Keratinocyte (primary cell): ENCODE results near the gene DCTN3. TPM values are rescaled to one million over a fixed set of nuclear protein-coding genes. Genes with fewer than 3 reads are reported as not detected.
"Not testable (repeated sequence)": the region's sequence is repeated elsewhere in the genome, so short reads cannot be mapped to it uniquely, and the experiment has no call there.

ENCODE experiments used
- DNase-seq: peaks from one replicate; pipeline ENCODE4 v3.0.0-alpha.2; 2011; ENCODE audit warnings: low read depth, missing footprints, low spot score
- FAIRE-seq: peaks from 2 replicates; lab custom pipeline; 2011; peaks lifted over from hg19 to GRCh38; lab: Jason Lieb, UNC
- H2AFZ ChIP-seq: 2 replicates; pipeline ENCODE4 v1.6.0; 2012; ENCODE audit warnings: low read length, control low read depth, inconsistent platforms; ENCODE audit not compliant: control insufficient read depth
- H3K27ac ChIP-seq: 2 replicates; pipeline ENCODE4 v1.5.1; 2011; ENCODE audit warnings: low read length; ENCODE audit not compliant: control insufficient read depth, insufficient read depth
- H3K27me3 ChIP-seq: 3 replicates; pipeline ENCODE4 v1.6.0; 2011; ENCODE audit warnings: low read length; ENCODE audit not compliant: control insufficient read depth, insufficient read depth; ENCODE audit errors: extremely low read depth
- H3K36me3 ChIP-seq, 2 experiments: 2 replicates in 1 of 2; 3 replicates in 1 of 2; pipeline ENCODE4 v1.5.1; 2011; ENCODE audit warnings: low read length in 2 of 2, mild to moderate bottlenecking in 1 of 2; ENCODE audit not compliant: control insufficient read depth in 2 of 2, insufficient read depth in 2 of 2; ENCODE audit errors: extremely low read depth in 1 of 2
- H3K4me1 ChIP-seq: 3 replicates; pipeline ENCODE4 v1.5.1; 2011; ENCODE audit warnings: low read length; ENCODE audit not compliant: control insufficient read depth, insufficient read depth; ENCODE audit errors: extremely low read depth
- H3K4me2 ChIP-seq: 3 replicates; pipeline ENCODE4 v1.6.0; 2011; ENCODE audit warnings: low read depth, low read length; ENCODE audit not compliant: control insufficient read depth, insufficient read depth; ENCODE audit errors: extremely low read depth
- H3K4me3 ChIP-seq, 3 experiments: fragments of 200-600 bp in 1 of 3; sonication (generic) in 1 of 3; 2 replicates in 2 of 3; 3 replicates in 1 of 3; pipeline ENCODE4 v1.5.1; 2011 to 2016; ENCODE audit warnings: low read length in 3 of 3, mild to moderate bottlenecking in 3 of 3, control low read depth in 2 of 3, inconsistent platforms in 1 of 3, low read depth in 1 of 3, mixed read lengths in 1 of 3, mixed run types in 1 of 3, moderate library complexity in 1 of 3; ENCODE audit not compliant: control insufficient read depth in 2 of 3, insufficient read depth in 2 of 3; ENCODE audit errors: extremely low read depth in 1 of 3
- H3K79me2 ChIP-seq: 2 replicates; pipeline ENCODE4 v1.6.0; 2012; ENCODE audit warnings: low read length; ENCODE audit not compliant: control insufficient read depth, insufficient read depth
- H3K9ac ChIP-seq: 3 replicates; pipeline ENCODE4 v1.6.0; 2011; ENCODE audit warnings: low read length; ENCODE audit not compliant: control insufficient read depth, insufficient read depth; ENCODE audit errors: extremely low read depth
- H3K9me1 ChIP-seq: 3 replicates; pipeline ENCODE4 v1.6.0; 2011; ENCODE audit warnings: low read length; ENCODE audit not compliant: control insufficient read depth, insufficient read depth; ENCODE audit errors: extremely low read depth
- H3K9me3 ChIP-seq: 2 replicates; pipeline ENCODE4 v1.5.1; 2012; ENCODE audit warnings: low read depth, low read length; ENCODE audit not compliant: control insufficient read depth
- H4K20me1 ChIP-seq: 3 replicates; pipeline ENCODE4 v1.6.0; 2011; ENCODE audit warnings: low read length; ENCODE audit not compliant: control insufficient read depth, insufficient read depth; ENCODE audit errors: extremely low read depth
- CTCF ChIP-seq, 3 experiments: IDR thresholded peaks in 1 of 3; conservative IDR thresholded peaks in 1 of 3; optimal IDR thresholded peaks in 1 of 3; 2 replicates in 2 of 3; 3 replicates in 1 of 3; pipeline versions ENCODE3 to v1.5.1; 2011; ENCODE audit warnings: low read length in 3 of 3, mild to moderate bottlenecking in 3 of 3, moderate library complexity in 2 of 3, control low read depth in 1 of 3, inconsistent platforms in 1 of 3; ENCODE audit not compliant: insufficient read depth in 2 of 3; ENCODE audit errors: extremely low read depth in 1 of 3
- EZH2 ChIP-seq: IDR thresholded peaks from one replicate; pipeline ENCODE4 v1.6.1; 2012; ENCODE audit warnings: inconsistent platforms, mild to moderate bottlenecking, low read length, moderate library complexity
- dilution Hi-C: fragments of 300-500 bp; cut with MboI; formaldehyde crosslinking; loops from one replicate; pipeline ENCODE4 v1.7.0; 2020; ENCODE audit warnings: low sequenced_read_pairs; ENCODE audit not compliant: extremely low pct_ligation_motif_present
- polyA plus RNA-seq, 5 experiments: library from polyadenylated mRNA; depleted of rRNA in 3 of 5; stranded (reverse) in 3 of 5; stranded (forward) in 1 of 5; unstranded in 1 of 5; fragments of >200 nt; gene quantifications; 1 replicate in 1 of 5; 2 replicates in 3 of 5; 3 replicates in 1 of 5; pipeline versions ENCODE4 v1.2.1 to v1.2.3, GENCODE V29; 2011 to 2012; ENCODE audit warnings: missing spikeins in 2 of 5, low read depth in 1 of 5, low replicate concordance in 1 of 5

The DCTN3 gene
- polyA plus RNA-seq, 1 donor (not counting 4 experiments of a cell fraction or from before 2014, with no cell fraction given): 106 TPM

DNA sequence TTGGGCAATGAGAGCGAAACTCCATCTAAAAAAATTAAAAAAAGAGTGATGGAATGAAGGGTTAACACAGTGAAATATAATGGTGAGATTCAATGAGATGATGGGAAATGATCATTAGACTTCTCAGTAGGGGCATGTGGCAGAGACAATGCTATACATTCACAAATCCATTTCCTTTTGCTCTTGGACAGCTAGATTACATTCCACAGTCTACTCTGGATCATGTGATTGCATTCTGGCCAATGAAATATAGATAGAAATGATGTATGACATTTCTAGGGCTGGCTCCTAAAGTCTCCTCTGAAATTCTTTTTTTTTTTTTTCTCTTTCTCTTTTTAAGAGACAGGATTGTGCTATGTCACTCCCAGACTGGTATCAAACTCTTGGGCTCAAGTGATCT is 22.4 kb upstream of the DCTN3 start:
- Histone ChIP-seq H3K4me3 (no peak overlapping the region), H3K36me3 (no peaks in the 10 kb centered on the region), H3K9me3 (no peaks in the 10 kb centered on the region), H3K27me3 (no peaks in the 10 kb centered on the region), H3K79me2 (peaks cover 7% of the 10 kb centered on the region), H3K9ac (no peak overlapping the region), H3K9me1 (no peaks in the 10 kb centered on the region), H3K27ac (no peak overlapping the region), H4K20me1 (no peaks in the 10 kb centered on the region), H3K4me2 (no peak overlapping the region), H3K4me1 (peaks cover 21% of the 10 kb centered on the region), H2AFZ (no peak overlapping the region)
- FAIRE-seq: no peak
- TF ChIP-seq CTCF (optimal IDR thresholded peaks at IDR 0.05 in 1 of 3, IDR thresholded peaks at IDR 0.05 in 1 of 3, conservative IDR thresholded peaks at IDR 0.05 in 1 of 3; ENCODE audit: extremely low read depth in 1 of 3, insufficient read depth in 2 of 3, low read length in 3 of 3): no peak
- TF ChIP-seq EZH2: no peak
- DNase-seq: no peak
- dilution Hi-C loops: no loop called here

DNA sequence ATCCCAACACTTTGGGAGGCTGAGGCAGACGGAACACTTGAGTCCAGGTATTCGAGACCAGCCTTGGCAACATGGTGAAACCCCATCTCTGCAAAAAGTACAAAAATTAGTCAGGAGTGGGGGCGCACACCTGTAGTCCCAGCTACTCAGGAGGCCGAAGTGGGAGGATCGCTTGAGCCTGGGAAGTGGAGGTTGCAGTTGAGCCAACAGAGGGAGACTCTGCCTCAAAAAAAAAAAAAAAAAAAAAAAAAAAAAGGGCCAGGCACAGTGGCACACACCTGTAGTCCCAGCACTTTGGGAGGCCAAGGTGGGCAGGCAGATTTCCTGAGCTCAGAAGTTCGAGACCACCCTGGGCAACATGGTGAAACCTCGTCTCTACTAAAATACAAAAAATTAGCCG is 19.0 kb upstream of the DCTN3 start:
- H3K9me1 ChIP-seq, H3K27me3 ChIP-seq, H3K27ac ChIP-seq, H3K9me3 ChIP-seq, H3K9ac ChIP-seq, DNase-seq, H3K4me2 ChIP-seq, dilution Hi-C loops, H2AFZ ChIP-seq, H3K4me3 ChIP-seq, H4K20me1 ChIP-seq, FAIRE-seq: not testable (repeated sequence)
- H3K4me1 ChIP-seq: peaks cover 25% of the 10 kb centered on the region
- peaks cover 25% of the 10 kb centered on the region for H3K79me2 ChIP-seq
- H3K36me3 ChIP-seq: peaks cover 11 to 12% of the 10 kb centered on the region in 2 experiments

DNA sequence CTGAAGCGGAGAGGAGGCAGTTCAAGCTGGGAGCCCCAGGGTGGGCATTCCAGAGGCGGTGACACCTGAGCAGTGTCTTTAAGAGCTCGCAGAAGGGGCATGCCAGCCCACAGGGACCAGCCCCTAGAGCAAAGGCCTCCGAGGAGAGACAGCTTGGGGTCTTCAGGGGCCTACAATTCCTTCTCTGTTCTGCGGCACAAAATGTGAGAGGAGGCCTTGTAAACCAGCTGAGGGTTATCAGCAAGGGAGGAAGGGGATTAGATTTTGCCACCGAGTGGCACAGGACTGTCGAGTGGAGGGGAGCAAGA is 17.8 kb upstream of the DCTN3 start:
- DNase-seq (no peak), FAIRE-seq (peak; percentile 9)
- TF ChIP-seq CTCF (optimal IDR thresholded peaks at IDR 0.05 in 1 of 3, IDR thresholded peaks at IDR 0.05 in 1 of 3, conservative IDR thresholded peaks at IDR 0.05 in 1 of 3; ENCODE audit: extremely low read depth in 1 of 3, insufficient read depth in 2 of 3, low read length in 3 of 3) (no peak), EZH2 (no peak)
- peak overlapping the region; percentile 63 for H3K27ac ChIP-seq
- peak overlapping the region; percentile 85 to 95 (median 93) for H3K4me3 ChIP-seq
- dilution Hi-C loops: no loop called here
- H3K9me3 ChIP-seq: no peaks in the 10 kb centered on the region
- no peaks in the 10 kb centered on the region for H3K27me3 ChIP-seq
- H3K4me1 ChIP-seq: peaks cover 25% of the 10 kb centered on the region
- H3K79me2 ChIP-seq: peaks cover 25% of the 10 kb centered on the region
- peaks cover 2% of the 10 kb centered on the region for H4K20me1 ChIP-seq
- H2AFZ ChIP-seq: peak overlapping the region; percentile 99
- H3K36me3 ChIP-seq: peaks cover 11 to 12% of the 10 kb centered on the region in 2 experiments
- peak overlapping the region; percentile 87 for H3K9ac ChIP-seq
- peak overlapping the region; percentile 95 for H3K4me2 ChIP-seq
- no peaks in the 10 kb centered on the region for H3K9me1 ChIP-seq
